Stimulated activated CD4-positive, alpha-beta T cell treated with anti-CD3 and anti-CD28 coated beads, Interleukin-12 subunit alpha, Interleukin-12 subunit beta, amount 100 ng/mL, for 48 hours (primary cell): ENCODE measurements around the gene AOC2.
"Not testable (repeated sequence)": the region's sequence is repeated elsewhere in the genome, so short reads cannot be mapped to it uniquely, and the experiment has no call there.

Experiments
- DNase-seq, 3 donors: peaks; one replicate each; pipeline ENCODE4 v3.0.0-alpha.2; 2020; ENCODE audit warnings: low read depth in 2 of 3, low spot score in 1 of 3

The AOC2 gene

GRCh38 chr17:42853004-42853403 is 8.6 kb downstream of the AOC2 start:
- no peak for DNase-seq

DNA sequence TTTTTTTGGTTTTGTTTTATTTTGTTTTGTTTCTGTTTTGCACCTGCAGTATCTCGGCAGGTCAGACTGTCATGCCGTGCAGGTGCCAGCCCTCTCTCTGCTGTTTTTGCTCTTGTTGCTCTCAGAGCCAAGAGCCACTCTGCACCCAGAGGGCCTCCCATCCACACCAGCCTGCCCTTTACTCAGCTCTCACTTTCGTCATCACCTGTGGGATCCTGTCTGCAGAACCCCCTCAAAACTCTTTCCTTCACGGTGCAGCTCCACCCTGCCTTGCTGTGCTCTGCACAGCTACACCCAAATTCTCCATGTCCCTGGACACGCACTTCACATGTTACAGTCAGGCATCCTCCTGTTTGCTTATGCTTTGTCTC is 9.2 kb downstream of the AOC2 start:
- no peak for DNase-seq

DNA sequence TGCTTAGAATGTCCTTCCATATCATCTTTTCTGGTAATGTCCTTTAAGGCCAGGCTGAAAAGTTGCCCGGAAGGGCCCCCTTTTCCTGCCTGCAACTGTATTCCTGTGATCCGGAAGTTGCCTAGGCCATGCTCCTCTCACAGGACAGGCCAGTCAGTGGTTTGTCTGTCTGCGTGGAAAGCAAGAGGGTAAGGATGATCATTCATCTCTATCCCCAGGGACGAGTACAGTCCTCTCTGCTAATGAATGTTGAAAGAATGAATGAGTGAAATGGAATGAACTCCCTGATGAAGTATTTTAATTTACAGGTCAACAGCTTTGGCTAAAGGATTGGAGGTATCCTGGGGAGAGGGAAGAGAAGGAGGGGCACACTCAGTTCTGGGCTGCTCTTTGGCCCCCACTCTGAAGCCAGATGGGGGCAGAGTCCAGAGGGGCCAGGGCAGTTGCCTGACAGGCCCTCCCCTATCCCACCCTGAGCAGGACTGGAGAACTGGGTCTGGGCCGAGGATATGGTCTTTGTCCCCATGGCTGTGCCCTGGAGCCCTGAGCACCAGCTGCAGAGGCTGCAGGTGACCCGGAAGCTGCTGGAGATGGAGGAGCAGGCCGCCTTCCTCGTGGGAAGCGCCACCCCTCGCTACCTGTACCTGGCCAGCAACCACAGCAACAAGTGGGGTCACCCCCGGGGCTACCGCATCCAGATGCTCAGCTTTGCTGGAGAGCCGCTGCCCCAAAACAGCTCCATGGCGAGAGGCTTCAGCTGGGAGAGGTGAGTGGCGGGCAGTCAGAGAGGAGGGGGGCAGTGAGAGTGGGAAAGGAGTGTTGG is 9.8 kb downstream of the AOC2 start:
- DNase-seq, result no peak

- no peak for DNase-seq
Measured at GRCh38 chr17:42855048-42855596, 10.7 kb downstream of the AOC2 start.

- not testable (repeated sequence) for DNase-seq
Measured at GRCh38 chr17:42856093-42856492, 11.7 kb downstream of the AOC2 start.

- DNase-seq, result not testable (repeated sequence)
Measured at GRCh38 chr17:42856516-42856915, 12.1 kb downstream of the AOC2 start.

DNA sequence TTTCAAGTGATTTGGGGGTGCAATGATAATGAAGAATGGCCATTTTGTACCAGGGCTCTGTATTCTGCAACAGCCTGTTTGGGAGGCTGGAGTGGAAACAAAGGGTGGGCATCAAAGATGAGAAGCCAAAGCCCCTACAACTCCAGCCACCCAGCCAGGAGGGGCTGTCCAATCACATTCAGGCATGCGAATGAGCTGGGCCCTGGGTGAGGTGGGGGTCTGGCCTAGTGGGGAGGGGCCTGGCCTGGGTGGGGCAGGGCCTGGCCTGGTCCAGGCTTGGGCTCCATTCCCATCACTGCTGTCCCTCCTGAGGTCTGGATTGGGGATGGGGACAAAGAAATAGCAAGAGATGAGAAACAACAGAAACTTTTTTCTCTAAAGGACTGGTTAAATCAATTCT is 13.0 kb downstream of the AOC2 start:
- no peak for DNase-seq

DNA sequence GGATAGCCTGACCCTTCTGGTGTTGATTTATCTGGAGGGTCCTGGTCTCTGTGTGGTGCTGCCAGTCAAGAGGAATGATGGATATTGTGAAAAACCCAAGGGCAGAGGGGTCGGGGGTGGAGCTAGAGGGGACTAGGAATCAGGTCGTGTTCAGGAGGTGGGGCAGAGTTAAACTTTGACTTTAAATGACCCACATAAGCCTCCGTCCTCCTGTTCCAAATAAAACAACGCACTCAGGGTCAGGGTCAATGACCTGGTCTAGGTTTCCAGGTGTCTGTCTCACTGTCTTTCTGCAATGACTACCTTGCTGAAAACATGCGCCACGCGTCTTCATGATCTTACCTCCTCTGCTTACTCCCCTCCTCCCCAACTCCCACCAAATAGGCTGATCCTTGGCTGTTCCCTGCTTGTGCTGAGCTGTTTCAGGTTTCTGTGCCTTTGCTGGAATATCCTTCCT is 21.3 kb downstream of the AOC2 start:
- no peak for DNase-seq

- DNase-seq, result no peak
Measured at GRCh38 chr17:42866216-42866615, 21.8 kb downstream of the AOC2 start.

- no peak for DNase-seq
Measured at GRCh38 chr17:42866631-42867575, 22.5 kb downstream of the AOC2 start.

GRCh38 chr17:42867694-42868261 is 23.4 kb downstream of the AOC2 start:
- not testable (repeated sequence) for DNase-seq

DNA sequence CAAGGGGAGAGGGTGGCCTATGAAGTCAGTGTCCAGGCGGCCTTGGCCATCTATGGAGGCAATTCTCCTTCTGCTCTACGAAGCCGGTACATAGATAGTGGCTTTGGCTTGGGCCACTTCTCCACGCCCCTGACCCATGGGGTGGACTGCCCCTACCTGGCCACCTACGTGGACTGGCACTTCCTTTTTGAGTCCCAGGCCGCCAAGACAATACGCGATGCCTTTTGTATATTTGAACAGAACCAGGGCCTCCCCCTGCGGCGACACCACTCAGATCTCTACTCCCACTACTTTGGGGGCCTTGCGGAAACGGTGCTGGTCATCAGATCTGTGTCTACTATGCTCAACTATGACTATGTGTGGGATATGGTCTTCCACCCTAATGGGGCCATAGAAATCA is 24.0 kb downstream of the AOC2 start:
- no peak for DNase-seq

GRCh38 chr17:42871647-42872046 is 27.3 kb downstream of the AOC2 start:
- no peak for DNase-seq

DNA sequence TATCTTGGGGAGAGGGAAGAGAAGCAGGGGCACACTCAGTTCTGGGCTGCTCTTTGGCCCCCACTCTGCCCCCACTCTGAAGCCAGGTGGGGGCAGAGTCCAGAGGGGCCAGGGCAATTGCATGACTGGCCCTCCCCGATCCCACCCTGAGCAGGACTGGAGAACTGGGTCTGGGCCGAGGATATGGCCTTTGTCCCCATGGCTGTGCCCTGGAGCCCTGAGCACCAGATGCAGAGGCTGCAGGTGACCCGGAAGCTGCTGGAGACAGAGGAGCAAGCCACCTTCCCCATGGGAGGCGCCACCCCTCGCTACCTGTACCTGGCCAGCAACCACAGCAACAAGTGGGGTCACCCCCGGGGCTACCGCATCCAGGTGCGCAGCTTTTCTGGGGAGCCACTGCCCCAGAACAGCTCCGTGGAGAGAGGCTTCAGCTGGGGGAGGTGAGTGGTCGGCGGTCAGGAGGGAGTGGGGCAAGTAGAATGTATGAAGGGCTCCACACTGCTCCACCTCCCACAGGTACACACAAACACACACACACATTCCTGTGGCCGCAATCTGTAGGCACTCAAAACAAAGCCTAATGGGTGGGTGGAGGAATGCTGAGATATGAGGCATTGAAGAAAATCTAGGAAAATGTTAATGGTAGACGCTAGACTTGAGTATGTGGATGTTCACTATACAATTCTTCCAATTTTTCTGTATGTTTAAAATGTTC is 28.0 kb downstream of the AOC2 start:
- no peak for DNase-seq

DNA sequence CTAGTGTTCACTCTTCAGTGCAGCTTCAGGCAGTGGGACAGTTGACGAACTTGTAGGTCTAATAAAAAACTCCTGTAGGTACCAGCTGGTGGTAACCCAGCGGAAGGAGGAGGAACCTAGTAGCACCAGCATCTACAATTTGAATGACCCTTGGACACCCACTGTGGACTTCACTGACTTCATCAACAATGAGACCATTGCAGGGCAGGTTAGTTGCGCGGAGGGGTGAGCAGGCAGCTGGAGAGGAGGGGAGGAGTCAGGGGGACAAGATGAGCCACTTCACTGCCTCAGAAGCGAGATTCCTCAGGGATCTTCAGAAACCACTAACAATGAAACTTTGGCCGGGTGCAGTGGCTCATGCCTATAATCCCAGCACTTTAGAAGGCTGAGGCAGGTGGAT is 28.9 kb downstream of the AOC2 start:
- DNase-seq, result no peak

DNA sequence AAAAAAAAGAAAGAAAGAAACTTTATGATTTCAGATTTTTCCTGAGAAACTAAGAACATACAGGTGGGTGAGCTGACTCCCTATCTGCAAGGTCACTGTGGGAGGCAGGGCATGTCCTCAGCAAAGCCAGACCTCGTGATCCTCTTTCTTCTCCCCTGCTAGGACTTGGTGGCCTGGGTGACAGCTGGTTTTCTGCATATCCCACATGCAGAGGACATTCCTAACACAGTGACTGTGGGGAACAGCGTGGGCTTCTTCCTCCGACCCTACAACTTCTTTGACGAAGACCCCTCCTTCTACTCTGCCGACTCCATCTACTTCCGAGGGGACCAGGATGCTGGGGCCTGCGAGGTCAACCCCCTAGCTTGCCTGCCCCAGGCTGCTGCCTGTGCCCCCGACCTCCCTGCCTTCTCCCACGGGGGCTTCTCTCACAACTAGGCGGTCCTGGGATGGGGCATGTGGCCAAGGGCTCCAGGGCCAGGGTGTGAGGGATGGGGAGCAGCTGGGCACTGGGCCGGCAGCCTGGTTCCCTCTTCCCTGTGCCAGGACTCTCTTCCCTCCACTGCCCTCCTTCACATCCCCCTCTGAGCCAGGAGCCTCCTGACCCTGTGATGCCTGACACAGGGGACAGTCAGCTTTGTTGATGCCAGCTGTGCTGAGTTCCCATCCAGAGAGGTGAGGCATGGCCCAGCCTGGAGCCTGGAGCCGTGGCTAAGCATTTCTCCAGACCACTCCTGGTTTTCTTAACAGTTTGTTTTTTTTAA is 29.7 kb downstream of the AOC2 start:
- not testable (repeated sequence) for DNase-seq

DNA sequence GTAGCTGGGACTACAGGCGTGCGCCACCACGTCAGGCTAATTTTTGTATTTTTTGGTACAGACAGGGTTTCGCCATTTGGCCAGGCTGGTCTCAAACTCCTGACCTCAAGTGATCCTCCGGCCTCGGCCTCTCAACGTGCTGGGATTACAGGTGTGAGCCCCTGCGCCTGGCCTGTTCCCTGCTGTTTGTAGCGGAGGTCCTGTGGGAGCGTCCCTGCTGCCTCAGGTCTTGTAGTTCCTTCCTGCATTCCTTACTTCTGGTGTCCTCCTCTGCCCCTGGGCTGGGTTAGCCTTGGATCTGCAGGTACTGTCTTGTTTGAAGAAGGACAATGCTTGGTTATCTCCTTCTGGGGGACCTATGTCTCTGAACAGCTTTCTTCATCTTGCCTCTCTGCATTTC is 32.7 kb downstream of the AOC2 start:
- no peak for DNase-seq

DNA sequence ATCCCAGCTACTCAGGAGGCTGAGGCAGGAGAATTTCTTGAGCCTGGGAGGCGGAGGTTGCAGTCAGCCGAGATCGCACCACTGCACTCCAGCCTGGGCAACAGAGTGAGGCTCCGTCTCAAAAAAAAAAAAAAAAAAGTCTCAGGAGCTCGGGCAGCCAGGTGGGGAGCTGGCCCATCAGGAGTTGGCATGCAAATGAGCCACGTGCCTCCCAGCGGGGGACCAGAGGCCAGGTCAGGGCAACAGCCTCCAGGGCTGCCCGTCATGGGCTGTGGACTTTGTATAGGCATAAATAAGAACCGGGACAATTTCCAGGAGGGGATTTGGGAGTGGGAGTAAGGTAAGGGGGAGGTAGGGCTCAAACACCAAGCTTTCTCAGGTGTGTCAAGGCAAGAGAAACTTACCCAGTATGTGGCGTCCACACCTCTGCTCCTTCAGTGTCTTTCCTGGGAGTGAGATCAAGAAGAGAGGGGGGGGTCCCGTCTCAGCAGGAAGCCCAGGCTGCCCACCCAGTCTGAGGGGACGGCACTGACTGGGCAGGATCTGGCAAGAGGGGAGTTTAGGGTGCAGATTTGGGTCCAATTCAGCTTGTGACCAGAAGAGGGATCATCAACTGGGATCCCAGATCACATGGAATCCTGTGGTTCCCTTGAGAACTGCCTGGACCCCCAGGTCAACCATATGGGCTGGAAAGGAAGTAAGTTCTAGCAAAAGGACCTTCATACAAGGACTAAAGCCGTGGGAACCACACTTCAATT is 33.9 kb downstream of the AOC2 start:
- DNase-seq, result no peak

- no peak for DNase-seq
Measured at GRCh38 chr17:42878924-42879595, 34.7 kb downstream of the AOC2 start.
